H1 (cell line): ENCODE measurements around the gene RPS6KL1. TPM values are rescaled to one million over a fixed set of nuclear protein-coding genes. Genes with fewer than 3 reads are reported as not detected.

Source experiments
- CTCF ChIA-PET: fragments of 300-600 bp; sonication (Branson Sonifier 250); formaldehyde crosslinking; loops from one replicate; lab custom pipeline; 2021; ENCODE audit not compliant: partially characterized antibody; lab: Charles Lee
- POLR2A ChIA-PET: fragments of 300-600 bp; sonication (Branson Sonifier 250); formaldehyde crosslinking; loops from one replicate; lab custom pipeline; 2021; ENCODE audit warnings: inconsistent platforms; ENCODE audit not compliant: partially characterized antibody; lab: Charles Lee
- DNase-seq, 2 experiments: peaks; one replicate each; pipeline versions ENCODE4 v3.0.0 to v3.0.0-alpha.2; 2010 to 2022; ENCODE audit warnings: low spot score in 2 of 2, low read depth in 1 of 2, mixed read lengths in 1 of 2
- FAIRE-seq: peaks from 2 replicates; lab custom pipeline; 2011; peaks lifted over from hg19 to GRCh38; lab: Jason Lieb, UNC
- H2AFZ ChIP-seq: 2 replicates; pipeline ENCODE4 v1.8.1; 2012; ENCODE audit warnings: low read length, inconsistent platforms
- H2AK5ac ChIP-seq: 2 replicates; pipeline ENCODE4 v1.6.1; 2013; ENCODE audit warnings: low read depth, low read length
- H2BK120ac ChIP-seq: replicated peaks from 2 replicates; pipeline ENCODE3; 2013; ENCODE audit warnings: low read depth, low read length, inconsistent platforms
- H2BK12ac ChIP-seq: 2 replicates; pipeline ENCODE4 v1.6.1; 2013; ENCODE audit warnings: low read depth, low read length
- H2BK15ac ChIP-seq: 2 replicates; pipeline ENCODE4 v1.6.1; 2013; ENCODE audit warnings: low read length
- H2BK20ac ChIP-seq: 2 replicates; pipeline ENCODE4 v1.6.1; 2013; ENCODE audit warnings: low read length
- H2BK5ac ChIP-seq: 2 replicates; pipeline ENCODE4 v1.6.1; 2013; ENCODE audit warnings: low read depth, low read length
- H3K14ac ChIP-seq: 2 replicates; pipeline ENCODE4 v1.6.1; 2013; ENCODE audit warnings: inconsistent platforms; ENCODE audit not compliant: insufficient read length
- H3K18ac ChIP-seq: 2 replicates; pipeline ENCODE4 v1.6.1; 2013; ENCODE audit warnings: low read length; ENCODE audit errors: extremely low read depth
- H3K23ac ChIP-seq: 2 replicates; pipeline ENCODE4 v1.6.1; 2013; ENCODE audit warnings: inconsistent platforms; ENCODE audit not compliant: insufficient read length
- H3K23me2 ChIP-seq: 2 replicates; pipeline ENCODE4 v1.6.1; 2013; ENCODE audit warnings: low read depth, low read length
- H3K27ac ChIP-seq: 2 replicates; pipeline ENCODE4 v1.6.1; 2011; ENCODE audit warnings: low read depth, low read length, inconsistent platforms
- H3K27me3 ChIP-seq, 4 experiments: replicated peaks in 1 of 4; 1 replicate in 1 of 4; 2 replicates in 3 of 4; pipeline versions ENCODE4 v1.6.1 to v1.8.1; 2011 to 2013; ENCODE audit warnings: low read length in 3 of 4, mild to moderate bottlenecking in 3 of 4, inconsistent platforms in 2 of 4, mixed read lengths in 2 of 4, moderate library complexity in 1 of 4; ENCODE audit not compliant: control insufficient read depth in 3 of 4, insufficient read depth in 3 of 4; ENCODE audit errors: extremely low read depth in 1 of 4
- H3K36me3 ChIP-seq, 4 experiments: 2 replicates each; pipeline versions ENCODE4 v1.6.1 to v1.8.1; 2011 to 2013; ENCODE audit warnings: mild to moderate bottlenecking in 4 of 4, low read length in 3 of 4, moderate library complexity in 2 of 4, control low read depth in 1 of 4, inconsistent platforms in 1 of 4; ENCODE audit not compliant: insufficient read depth in 4 of 4, control insufficient read depth in 2 of 4
- H3K4ac ChIP-seq: replicated peaks from 2 replicates; pipeline ENCODE3; 2013; ENCODE audit warnings: low read length, low read depth, mixed read lengths, inconsistent platforms; ENCODE audit not compliant: insufficient read length
- H3K4me1 ChIP-seq, 4 experiments: replicated peaks in 1 of 4; 1 replicate in 1 of 4; 2 replicates in 3 of 4; pipeline versions ENCODE4 v1.6.1 to v1.8.1; 2011 to 2013; ENCODE audit warnings: low read length in 3 of 4, inconsistent platforms in 2 of 4, mixed read lengths in 1 of 4; ENCODE audit not compliant: insufficient read depth in 4 of 4, control insufficient read depth in 3 of 4
- H3K4me2 ChIP-seq, 2 experiments: 2 replicates each; pipeline versions ENCODE4 v1.6.1 to v1.8.1; 2011 to 2013; ENCODE audit warnings: low read depth in 2 of 2, low read length in 2 of 2, control low read depth in 1 of 2, inconsistent platforms in 1 of 2, mild to moderate bottlenecking in 1 of 2; ENCODE audit not compliant: insufficient read depth in 1 of 2
- H3K4me3 ChIP-seq, 4 experiments: fragments of 200-600, 300-600 bp in 1 of 4; sonication (generic), shearing (Covaris generic), sonication (Bioruptor Twin) in 1 of 4; 2 replicates each; pipeline versions ENCODE4 v1.5.1 to v1.8.1; 2011 to 2016; ENCODE audit warnings: low read length in 4 of 4, low read depth in 3 of 4, control low read depth in 2 of 4, inconsistent platforms in 2 of 4, mild to moderate bottlenecking in 2 of 4, mixed read lengths in 1 of 4, moderate library complexity in 1 of 4; ENCODE audit not compliant: insufficient read depth in 2 of 4; ENCODE audit errors: extremely low read depth in 1 of 4
- H3K56ac ChIP-seq: replicated peaks from 2 replicates; pipeline ENCODE3; 2013; ENCODE audit warnings: low read depth, mild to moderate bottlenecking, mixed read lengths, low read length, inconsistent platforms; ENCODE audit not compliant: insufficient read length
- H3K79me1 ChIP-seq: 2 replicates; pipeline ENCODE4 v1.6.1; 2013; ENCODE audit warnings: low read depth, low read length, control low read depth
- H3K79me2 ChIP-seq, 2 experiments: 2 replicates each; pipeline versions ENCODE4 v1.6.1 to v1.8.1; 2012 to 2013; ENCODE audit warnings: low read length in 2 of 2, mild to moderate bottlenecking in 2 of 2, inconsistent platforms in 1 of 2; ENCODE audit not compliant: insufficient read depth in 2 of 2, control insufficient read depth in 1 of 2
- H3K9ac ChIP-seq, 4 experiments: replicated peaks in 1 of 4; 1 replicate in 1 of 4; 2 replicates in 3 of 4; pipeline versions ENCODE4 v1.6.1 to v1.8.1; 2011 to 2013; ENCODE audit warnings: low read depth in 3 of 4, low read length in 3 of 4, control low read depth in 2 of 4, mild to moderate bottlenecking in 2 of 4, moderate library complexity in 2 of 4, inconsistent platforms in 1 of 4; ENCODE audit errors: extremely low read depth in 1 of 4
- H3K9me3 ChIP-seq, 2 experiments: 2 replicates each; pipeline versions ENCODE4 v1.6.1 to v1.8.1; 2012 to 2013; ENCODE audit warnings: mild to moderate bottlenecking in 2 of 2, moderate library complexity in 2 of 2, control low read depth in 1 of 2, inconsistent platforms in 1 of 2, low read depth in 1 of 2, low read length in 1 of 2, mixed read lengths in 1 of 2; ENCODE audit not compliant: insufficient read depth in 2 of 2
- H4K20me1 ChIP-seq, 2 experiments: replicated peaks in 1 of 2; 2 replicates each; pipeline versions ENCODE3 to v1.8.1; 2011 to 2013; ENCODE audit warnings: inconsistent platforms in 2 of 2, low read length in 2 of 2, mild to moderate bottlenecking in 1 of 2; ENCODE audit not compliant: insufficient read depth in 2 of 2, control insufficient read depth in 1 of 2
- H4K5ac ChIP-seq: 2 replicates; pipeline ENCODE4 v1.6.1; 2013; ENCODE audit warnings: low read length, low read depth, mixed read lengths, inconsistent platforms; ENCODE audit not compliant: insufficient read length
- H4K8ac ChIP-seq: 2 replicates; pipeline ENCODE4 v1.8.0; 2013; ENCODE audit warnings: mild to moderate bottlenecking, moderate library complexity, low read length, inconsistent platforms; ENCODE audit not compliant: insufficient read depth; ENCODE audit errors: extremely low read depth
- H4K91ac ChIP-seq: replicated peaks from 2 replicates; pipeline ENCODE3; 2013; ENCODE audit warnings: low read length, mixed read lengths, inconsistent platforms; ENCODE audit not compliant: insufficient read length
- ASH2L ChIP-seq: fragments of 200-600, 300-600 bp; sonication (generic); IDR thresholded peaks from one replicate; pipeline ENCODE4 v1.7.1; 2017; ENCODE audit warnings: low read length
- RBBP5 ChIP-seq: IDR thresholded peaks from 2 replicates; pipeline ENCODE4 v1.7.1; 2012; ENCODE audit warnings: low read depth, mild to moderate bottlenecking, inconsistent platforms, low read length, moderate library complexity, borderline replicate concordance
- WGBS, 2 experiments: shearing (Covaris generic) in 1 of 2; methylation state at CpG; one replicate each; pipeline versions ENCODE4 v1.1.6 to v1.1.7; 2013 to 2015; ENCODE audit warnings: low lambda C conversion rate in 2 of 2, mixed read lengths in 2 of 2, inconsistent platforms in 1 of 2, low coverage in 1 of 2, missing lambda C conversion rate in 1 of 2; ENCODE audit not compliant: insufficient replicate concordance in 2 of 2, insufficient coverage in 1 of 2, insufficient read length in 1 of 2; ENCODE audit errors: extremely low coverage in 1 of 2, missing lambda C conversion rate in 1 of 2; 5-methylcytosine and 5-hydroxymethylcytosine counted together
- polyA plus RNA-seq, 7 experiments: library from polyadenylated mRNA; depleted of rRNA in 3 of 7; stranded (reverse) in 5 of 7; unstranded in 2 of 7; fragments of >200 nt in 5 of 7; fragments of 200-250 nt in 2 of 7; gene quantifications; 1 replicate in 5 of 7; 2 replicates in 1 of 7; 4 replicates in 1 of 7; pipeline versions ENCODE4 v1.2.1 to v1.2.3, GENCODE V29; 2011 to 2013; ENCODE audit warnings: missing spikeins in 2 of 7, mixed read lengths in 2 of 7
- total RNA-seq: library from RNA; stranded (reverse); fragmentation: NEBNext Ultra II Directional; extraction: Animal tissue kit (Norgen Biotek cat#: 25700); gene quantifications from 2 replicates; pipeline ENCODE4 v1.2.1, GENCODE V29; 2021
- TF ChIP-seq, protein P1 (sequence below): IDR thresholded peaks from 2 replicates; pipeline ENCODE4 v1.6.1; 2011; ENCODE audit warnings: low read length, improper control_type of control experiment

The RPS6KL1 gene
- total and polyA plus RNA-seq, 2 of the 8 experiments (the other 6 are each of a cell fraction or from before 2014, with no cell fraction given): 9.8 to 13.8 TPM

DNA sequence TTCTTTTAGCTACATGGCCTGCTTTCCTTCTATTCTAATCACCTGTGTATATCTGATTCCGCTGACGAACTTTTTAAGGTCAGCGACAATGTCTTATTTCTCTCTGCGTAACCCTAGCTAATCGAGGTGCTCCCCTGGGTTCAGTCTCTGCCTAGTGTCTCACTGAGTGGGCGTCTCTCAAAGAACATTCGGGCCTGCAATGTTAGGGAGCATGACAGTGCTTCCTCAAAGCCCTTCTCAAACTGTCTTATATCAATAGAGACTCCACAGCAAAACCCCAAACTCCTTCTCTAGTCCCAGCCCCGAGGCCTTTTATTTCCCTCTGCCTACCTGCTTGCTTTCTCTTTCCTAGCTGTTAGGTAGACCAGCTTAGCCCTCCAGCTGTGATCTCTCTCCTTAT lies 13.7 kb upstream of the RPS6KL1 start:
- no peaks in the 10 kb centered on the region for H3K23me2 ChIP-seq
- no peak overlapping the region for H2BK5ac ChIP-seq
- H2AK5ac ChIP-seq: no peak overlapping the region
- H3K27me3 ChIP-seq: no peaks in the 10 kb centered on the region
- no peaks in the 10 kb centered on the region for H3K79me2 ChIP-seq
- TF ChIP-seq, protein P1, sequence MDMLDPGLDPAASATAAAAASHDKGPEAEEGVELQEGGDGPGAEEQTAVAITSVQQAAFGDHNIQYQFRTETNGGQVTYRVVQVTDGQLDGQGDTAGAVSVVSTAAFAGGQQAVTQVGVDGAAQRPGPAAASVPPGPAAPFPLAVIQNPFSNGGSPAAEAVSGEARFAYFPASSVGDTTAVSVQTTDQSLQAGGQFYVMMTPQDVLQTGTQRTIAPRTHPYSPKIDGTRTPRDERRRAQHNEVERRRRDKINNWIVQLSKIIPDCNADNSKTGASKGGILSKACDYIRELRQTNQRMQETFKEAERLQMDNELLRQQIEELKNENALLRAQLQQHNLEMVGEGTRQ: no peak
- TF ChIP-seq RBBP5: no peak
- TF ChIP-seq ASH2L: no peak
- no peak overlapping the region for H2BK15ac ChIP-seq
- H3K9ac ChIP-seq: no peak overlapping the region
- no peaks in the 10 kb centered on the region for H3K79me1 ChIP-seq
- no peak overlapping the region for H4K8ac ChIP-seq
- H3K4me1 ChIP-seq: peaks cover 0 to 5% (median 0%) of the 10 kb centered on the region in 4 experiments; a peak in 1 of 7 replicates
- H4K20me1 ChIP-seq: no peaks in the 10 kb centered on the region
- H2BK12ac ChIP-seq: no peak overlapping the region
- H3K9me3 ChIP-seq: no peaks in the 10 kb centered on the region
- no peak overlapping the region for H2BK20ac ChIP-seq
- H3K56ac ChIP-seq: no peak overlapping the region
- no peak overlapping the region for H3K4me3 ChIP-seq
- no peak overlapping the region for H2AFZ ChIP-seq
- no peak for DNase-seq
- no peak overlapping the region for H3K14ac ChIP-seq
- no peak overlapping the region for H4K5ac ChIP-seq
- FAIRE-seq: no peak
- 87% methylated on average over 8 of the region's 8 CpGs; no CpG with 5 or more reads in 1 of the 2 experiments for WGBS, 2 experiments
- H4K91ac ChIP-seq: no peak overlapping the region
- ChIA-PET POLR2A (interaction anchor here (0.6 to 1.4 kb wide), 3 partner anchors 24 to 365 kb away, joined by 3 to 4 read pairs (median 3); no protein-coding TSS in a partner anchor), CTCF (interaction anchor here (2.0 to 7.1 kb wide), 4 partner anchors 9 to 151 kb away, joined by 8 to 62 read pairs (median 18); no protein-coding TSS in a partner anchor)
- H3K4me2 ChIP-seq: no peak overlapping the region
- H3K27ac ChIP-seq: no peak overlapping the region
- no peak overlapping the region for H3K4ac ChIP-seq
- H2BK120ac ChIP-seq: no peak overlapping the region
- no peaks in the 10 kb centered on the region for H3K36me3 ChIP-seq
- no peak overlapping the region for H3K23ac ChIP-seq
- no peak overlapping the region for H3K18ac ChIP-seq
